Measurements from ENCODE around the gene TBC1D5. TPM values are rescaled to one million over a fixed set of nuclear protein-coding genes. Genes with fewer than 3 reads are reported as not detected.

Gene TBC1D5
- total RNA-seq, 1 experiment from 2014 or later = 181 TPM

GRCh38 chr3:17573396-17573795 lies 169.0 kb downstream of the TBC1D5 start:
- H2AFZ ChIP-seq (ENCODE audit: low read length) = no peak overlapping the region
- H3K79me2 ChIP-seq (ENCODE audit: low read length) = peaks cover 92% of the 10 kb centered on the region
- 0 out of 2 replicates have a peak overlapping the region, but pooled peaks have one; percentile 6 for H3K9ac ChIP-seq (ENCODE audit: low read length)
- H3K4me2 ChIP-seq (ENCODE audit: low read depth, low read length, poor library complexity, severe bottlenecking) = peak overlapping the region; percentile 57
- DNase-seq = peak; percentile 75
- no peaks in the 10 kb centered on the region for H3K9me3 ChIP-seq (ENCODE audit: low read length)
- H3K36me3 ChIP-seq (ENCODE audit: insufficient read depth, low read length) = no peaks in the 10 kb centered on the region
- H3K4me1 ChIP-seq (ENCODE audit: low read length) = peaks cover 56% of the 10 kb centered on the region
- H3K27me3 ChIP-seq (ENCODE audit: low read length) = no peaks in the 10 kb centered on the region
- no peaks in the 10 kb centered on the region for H4K20me1 ChIP-seq (ENCODE audit: insufficient read depth, low read depth, low read length)
- peak overlapping the region; percentile 68 for H3K27ac ChIP-seq (ENCODE audit: low read length)
- no peaks in the 10 kb centered on the region for H3K9me2 ChIP-seq (replicated peaks; ENCODE audit: insufficient read depth, low read length)
- peak overlapping the region; percentile 19 for H3K4me3 ChIP-seq (ENCODE audit: low read length)

GRCh38 chr3:17571686-17572085 lies 170.7 kb downstream of the TBC1D5 start:
- Histone ChIP-seq H3K4me1 (ENCODE audit: low read length) (peaks cover 47% of the 10 kb centered on the region), H3K36me3 (ENCODE audit: insufficient read depth, low read length) (no peaks in the 10 kb centered on the region), H3K27ac (ENCODE audit: low read length) (peak overlapping the region; percentile 48), H3K79me2 (ENCODE audit: low read length) (peaks cover 88% of the 10 kb centered on the region), H3K27me3 (ENCODE audit: low read length) (no peaks in the 10 kb centered on the region), H3K9ac (ENCODE audit: low read length) (no peak overlapping the region), H3K4me3 (ENCODE audit: low read length) (no peak overlapping the region), H3K9me2 (replicated peaks; ENCODE audit: insufficient read depth, low read length) (no peaks in the 10 kb centered on the region), H2AFZ (ENCODE audit: low read length) (no peak overlapping the region), H3K9me3 (ENCODE audit: low read length) (no peaks in the 10 kb centered on the region), H4K20me1 (ENCODE audit: insufficient read depth, low read depth, low read length) (no peaks in the 10 kb centered on the region), H3K4me2 (ENCODE audit: low read depth, low read length, poor library complexity, severe bottlenecking) (no peak overlapping the region)
- DNase-seq = no peak

GRCh38 chr3:17562845-17563244 lies 179.6 kb downstream of the TBC1D5 start:
- H3K4me3 ChIP-seq (ENCODE audit: low read length) = no peak overlapping the region
- H3K9me3 ChIP-seq (ENCODE audit: low read length) = no peaks in the 10 kb centered on the region
- H3K27me3 ChIP-seq (ENCODE audit: low read length) = no peaks in the 10 kb centered on the region
- H3K4me1 ChIP-seq (ENCODE audit: low read length) = no peaks in the 10 kb centered on the region; the same call in 1 of the 2 replicates
- H2AFZ ChIP-seq (ENCODE audit: low read length) = no peak overlapping the region
- no peak overlapping the region for H3K27ac ChIP-seq (ENCODE audit: low read length)
- no peaks in the 10 kb centered on the region for H4K20me1 ChIP-seq (ENCODE audit: insufficient read depth, low read depth, low read length)
- DNase-seq = no peak
- no peak overlapping the region for H3K4me2 ChIP-seq (ENCODE audit: low read depth, low read length, poor library complexity, severe bottlenecking)
- H3K36me3 ChIP-seq (ENCODE audit: insufficient read depth, low read length) = no peaks in the 10 kb centered on the region
- no peaks in the 10 kb centered on the region for H3K9me2 ChIP-seq (replicated peaks; ENCODE audit: insufficient read depth, low read length)
- H3K9ac ChIP-seq (ENCODE audit: low read length) = no peak overlapping the region
- H3K79me2 ChIP-seq (ENCODE audit: low read length) = peaks cover 81% of the 10 kb centered on the region

- Histone ChIP-seq H4K20me1 (ENCODE audit: insufficient read depth, low read depth, low read length) (no peaks in the 10 kb centered on the region), H3K27ac (ENCODE audit: low read length) (no peak overlapping the region), H3K4me1 (ENCODE audit: low read length) (peaks cover 2% of the 10 kb centered on the region; the same call in 1 of the 2 replicates), H2AFZ (ENCODE audit: low read length) (no peak overlapping the region), H3K9ac (ENCODE audit: low read length) (no peak overlapping the region), H3K4me2 (ENCODE audit: low read depth, low read length, poor library complexity, severe bottlenecking) (no peak overlapping the region), H3K79me2 (ENCODE audit: low read length) (peaks cover 81% of the 10 kb centered on the region), H3K9me3 (ENCODE audit: low read length) (no peaks in the 10 kb centered on the region), H3K9me2 (replicated peaks; ENCODE audit: insufficient read depth, low read length) (no peaks in the 10 kb centered on the region), H3K27me3 (ENCODE audit: low read length) (no peaks in the 10 kb centered on the region), H3K36me3 (ENCODE audit: insufficient read depth, low read length) (no peaks in the 10 kb centered on the region), H3K4me3 (ENCODE audit: low read length) (no peak overlapping the region)
- DNase-seq = no peak
Measured at GRCh38 chr3:17558565-17558964, 183.9 kb downstream of the TBC1D5 start.

GRCh38 chr3:17557749-17558463 lies 184.5 kb downstream of the TBC1D5 start:
- no peaks in the 10 kb centered on the region for H3K9me3 ChIP-seq (ENCODE audit: low read length)
- H3K4me3 ChIP-seq (ENCODE audit: low read length) = no peak overlapping the region
- no peak for DNase-seq
- H2AFZ ChIP-seq (ENCODE audit: low read length) = no peak overlapping the region
- no peaks in the 10 kb centered on the region for H3K27me3 ChIP-seq (ENCODE audit: low read length)
- peaks cover 5% of the 10 kb centered on the region; the same call in 1 of the 2 replicates for H3K4me1 ChIP-seq (ENCODE audit: low read length)
- no peak overlapping the region for H3K9ac ChIP-seq (ENCODE audit: low read length)
- H3K79me2 ChIP-seq (ENCODE audit: low read length) = peaks cover 81% of the 10 kb centered on the region
- no peaks in the 10 kb centered on the region for H4K20me1 ChIP-seq (ENCODE audit: insufficient read depth, low read depth, low read length)
- no peaks in the 10 kb centered on the region for H3K36me3 ChIP-seq (ENCODE audit: insufficient read depth, low read length)
- H3K4me2 ChIP-seq (ENCODE audit: low read depth, low read length, poor library complexity, severe bottlenecking) = no peak overlapping the region
- H3K9me2 ChIP-seq (replicated peaks; ENCODE audit: insufficient read depth, low read length) = no peaks in the 10 kb centered on the region
- no peak overlapping the region for H3K27ac ChIP-seq (ENCODE audit: low read length)

- Histone ChIP-seq H3K9me2 (replicated peaks; ENCODE audit: insufficient read depth, low read length) (no peaks in the 10 kb centered on the region), H3K9ac (ENCODE audit: low read length) (no peak overlapping the region), H3K79me2 (ENCODE audit: low read length) (peaks cover 82% of the 10 kb centered on the region), H3K4me1 (ENCODE audit: low read length) (peaks cover 12% of the 10 kb centered on the region; the same call in 1 of the 2 replicates), H3K27me3 (ENCODE audit: low read length) (no peaks in the 10 kb centered on the region), H4K20me1 (ENCODE audit: insufficient read depth, low read depth, low read length) (no peaks in the 10 kb centered on the region), H3K36me3 (ENCODE audit: insufficient read depth, low read length) (no peaks in the 10 kb centered on the region), H3K9me3 (ENCODE audit: low read length) (no peaks in the 10 kb centered on the region), H3K4me3 (ENCODE audit: low read length) (no peak overlapping the region), H2AFZ (ENCODE audit: low read length) (no peak overlapping the region), H3K4me2 (ENCODE audit: low read depth, low read length, poor library complexity, severe bottlenecking) (no peak overlapping the region), H3K27ac (ENCODE audit: low read length) (no peak overlapping the region)
- DNase-seq = no peak
Measured at GRCh38 chr3:17555525-17555924, 186.9 kb downstream of the TBC1D5 start.

GRCh38 chr3:17554078-17554477 lies 188.4 kb downstream of the TBC1D5 start:
- Histone ChIP-seq H2AFZ (ENCODE audit: low read length) (no peak overlapping the region), H3K4me2 (ENCODE audit: low read depth, low read length, poor library complexity, severe bottlenecking) (no peak overlapping the region), H3K4me3 (ENCODE audit: low read length) (no peak overlapping the region), H3K27me3 (ENCODE audit: low read length) (no peaks in the 10 kb centered on the region), H4K20me1 (ENCODE audit: insufficient read depth, low read depth, low read length) (no peaks in the 10 kb centered on the region), H3K79me2 (ENCODE audit: low read length) (peaks cover 77% of the 10 kb centered on the region), H3K4me1 (ENCODE audit: low read length) (peaks cover 12% of the 10 kb centered on the region; the same call in 1 of the 2 replicates), H3K36me3 (ENCODE audit: insufficient read depth, low read length) (no peaks in the 10 kb centered on the region; the same call in 1 of the 2 replicates), H3K9me2 (replicated peaks; ENCODE audit: insufficient read depth, low read length) (no peaks in the 10 kb centered on the region), H3K9me3 (ENCODE audit: low read length) (no peaks in the 10 kb centered on the region), H3K9ac (ENCODE audit: low read length) (no peak overlapping the region), H3K27ac (ENCODE audit: low read length) (no peak overlapping the region)
- DNase-seq = no peak

- H3K4me2 ChIP-seq (ENCODE audit: low read depth, low read length, poor library complexity, severe bottlenecking) = no peak overlapping the region
- no peak for DNase-seq
- no peaks in the 10 kb centered on the region; the same call in 1 of the 2 replicates for H3K36me3 ChIP-seq (ENCODE audit: insufficient read depth, low read length)
- no peak overlapping the region for H3K9ac ChIP-seq (ENCODE audit: low read length)
- no peaks in the 10 kb centered on the region for H4K20me1 ChIP-seq (ENCODE audit: insufficient read depth, low read depth, low read length)
- H3K4me3 ChIP-seq (ENCODE audit: low read length) = no peak overlapping the region
- H3K4me1 ChIP-seq (ENCODE audit: low read length) = peaks cover 12% of the 10 kb centered on the region; the same call in 1 of the 2 replicates
- H3K27me3 ChIP-seq (ENCODE audit: low read length) = no peaks in the 10 kb centered on the region
- H3K79me2 ChIP-seq (ENCODE audit: low read length) = peaks cover 78% of the 10 kb centered on the region
- H3K27ac ChIP-seq (ENCODE audit: low read length) = no peak overlapping the region
- H3K9me3 ChIP-seq (ENCODE audit: low read length) = no peaks in the 10 kb centered on the region
- H2AFZ ChIP-seq (ENCODE audit: low read length) = no peak overlapping the region
- no peaks in the 10 kb centered on the region for H3K9me2 ChIP-seq (replicated peaks; ENCODE audit: insufficient read depth, low read length)
Measured at GRCh38 chr3:17553080-17553479, 189.4 kb downstream of the TBC1D5 start.
